Measurements from ENCODE around the gene CTBP2.

- TF ChIP-seq CTCF (IDR thresholded peaks at IDR 0.05; ENCODE audit: low read length): no peak
- TF ChIP-seq EZH2 (optimal IDR thresholded peaks at IDR 0.05; ENCODE audit: low read depth, low read length): no peak
Observed at GRCh38 chr10:125084614-125085257, 75.6 kb downstream of the CTBP2 start.

Measured in MM.1S (cell line).